OCI-LY7 (cell line): ENCODE data around the gene HYAL1.

Experiments used
- CTCF ChIP-seq: fragments of 200-600 bp; sonication (generic); conservative IDR thresholded peaks from 2 replicates; pipeline ENCODE4 v1.5.1; 2014; ENCODE audit warnings: mild to moderate bottlenecking, antibody characterized with exemption, low read length, moderate library complexity, mixed read lengths
- EZH2phosphoT487 ChIP-seq: fragments of 200-600 bp; sonication (generic); IDR thresholded peaks from 2 replicates; pipeline ENCODE4 v1.6.1; 2018; ENCODE audit warnings: low read depth, borderline replicate concordance, mild to moderate bottlenecking, mixed run types, antibody characterized with exemption, low read length, moderate library complexity, mixed read lengths

GRCh38 chr3:50259432-50260026 lies 43.8 kb downstream of the HYAL1 start:
- TF ChIP-seq CTCF (no peak), EZH2phosphoT487 (no peak)
